Small intestine (tissue), 16 donors: ENCODE data around the gene GCLM. TPM values are rescaled to one million over a fixed set of nuclear protein-coding genes. Genes with fewer than 3 reads are reported as not detected.
"Not testable (repeated sequence)": the region's sequence is repeated elsewhere in the genome, so short reads cannot be mapped to it uniquely, and the experiment has no call there.

Source experiments
- DNase-seq, 2 donors: peaks; one replicate each; pipeline versions ENCODE4 v3.0.0 to v3.0.0-alpha.2; 2013
- FAIRE-seq: peaks from 2 replicates; lab custom pipeline; 2012; peaks lifted over from hg19 to GRCh38; lab: Jason Lieb, UNC
- H3K27ac ChIP-seq, 3 donors: one replicate each; pipeline ENCODE4 v1.5.1; 2013; ENCODE audit warnings: low read length in 2 of 3, mild to moderate bottlenecking in 2 of 3, control low read depth in 1 of 3, inconsistent platforms in 1 of 3, low read depth in 1 of 3, moderate library complexity in 1 of 3
- H3K27me3 ChIP-seq, 3 donors: one replicate each; pipeline ENCODE4 v1.6.1; 2013; ENCODE audit warnings: low read length in 3 of 3, inconsistent platforms in 1 of 3; ENCODE audit not compliant: control insufficient read depth in 3 of 3, insufficient read depth in 3 of 3
- H3K36me3 ChIP-seq, 3 donors: one replicate each; pipeline ENCODE4 v1.6.1; 2013; ENCODE audit warnings: low read length in 3 of 3, inconsistent platforms in 1 of 3, low read depth in 1 of 3, mild to moderate bottlenecking in 1 of 3, moderate library complexity in 1 of 3; ENCODE audit not compliant: control insufficient read depth in 3 of 3, insufficient read depth in 2 of 3
- H3K4me1 ChIP-seq, 3 donors: one replicate each; pipeline ENCODE4 v1.6.1; 2013; ENCODE audit warnings: low read length in 2 of 3, inconsistent platforms in 1 of 3, low read depth in 1 of 3, mild to moderate bottlenecking in 1 of 3, moderate library complexity in 1 of 3; ENCODE audit not compliant: control insufficient read depth in 3 of 3, insufficient read depth in 2 of 3
- H3K4me3 ChIP-seq, 3 donors: one replicate each; pipeline ENCODE4 v1.5.1; 2013; ENCODE audit warnings: low read length in 3 of 3, control low read depth in 1 of 3, inconsistent platforms in 1 of 3, low read depth in 1 of 3, mild to moderate bottlenecking in 1 of 3, moderate library complexity in 1 of 3
- H3K9me3 ChIP-seq, 2 donors: one replicate each; pipeline ENCODE4 v1.6.1; 2013; ENCODE audit warnings: low read depth in 1 of 2, low read length in 1 of 2; ENCODE audit not compliant: control insufficient read depth in 2 of 2, insufficient read depth in 1 of 2
- WGBS, 3 donors: extraction: QIAGEN DNeasy Blood & Tissue Kit; methylation state at CpG; one replicate each; pipeline ENCODE4 v1.1.7; 2013; 5-methylcytosine and 5-hydroxymethylcytosine counted together
- long read RNA-seq, 10 donors: transcript quantifications; one replicate each; lab custom pipeline, GENCODE V29; 2026
- polyA plus RNA-seq, 4 donors: library from polyadenylated mRNA; stranded (reverse) in 3 of 4; unstranded in 1 of 4; fragments of 200-250 nt in 3 of 4; fragments of 120-200 nt in 1 of 4; gene quantifications; one replicate each; pipeline versions ENCODE4 v1.2.1 to v1.2.3, GENCODE V29; 2013
- donor health status: healthy with polysubstance abuse.
- donor health status: control.
- donor health status: control.
- donor health status: Bipolar disorder and iron deficiency.
- donor health status: healthy.

The GCLM gene, protein sequence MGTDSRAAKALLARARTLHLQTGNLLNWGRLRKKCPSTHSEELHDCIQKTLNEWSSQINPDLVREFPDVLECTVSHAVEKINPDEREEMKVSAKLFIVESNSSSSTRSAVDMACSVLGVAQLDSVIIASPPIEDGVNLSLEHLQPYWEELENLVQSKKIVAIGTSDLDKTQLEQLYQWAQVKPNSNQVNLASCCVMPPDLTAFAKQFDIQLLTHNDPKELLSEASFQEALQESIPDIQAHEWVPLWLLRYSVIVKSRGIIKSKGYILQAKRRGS
- 10 to 100 TPM in 3 of 4 donors, 1 to 10 TPM in 1; 8.8 to 62.6 (median 33.1) TPM for polyA plus RNA-seq
- long read RNA-seq, donor 1: 0 reads
- long read RNA-seq, donor 2, full-length matches to known transcripts: 2 of 2 reads
- long read RNA-seq, donor 2, partial matches to known transcripts: 0 of 2 reads
- long read RNA-seq, donor 2, other reads (novel, unspliced or antisense): 0 of 2 reads
- long read RNA-seq, donor 3, full-length matches to known transcripts: 5 of 5 reads
- long read RNA-seq, donor 3, partial matches to known transcripts: 0 of 5 reads
- long read RNA-seq, donor 3, other reads (novel, unspliced or antisense): 0 of 5 reads
- long read RNA-seq, donor 4: 0 reads
- long read RNA-seq, donor 5: 0 reads
- long read RNA-seq, donor 6, full-length matches to known transcripts: 4 of 4 reads
- long read RNA-seq, donor 6, partial matches to known transcripts: 0 of 4 reads
- long read RNA-seq, donor 6, other reads (novel, unspliced or antisense): 0 of 4 reads
- long read RNA-seq, donor 7: 0 reads
- long read RNA-seq, donor 8: 0 reads
- long read RNA-seq, donor 9, full-length matches to known transcripts: 3 of 3 reads
- long read RNA-seq, donor 9, partial matches to known transcripts: 0 of 3 reads
- long read RNA-seq, donor 9, other reads (novel, unspliced or antisense): 0 of 3 reads
- long read RNA-seq, donor 10, full-length matches to known transcripts: 8 of 8 reads
- long read RNA-seq, donor 10, partial matches to known transcripts: 0 of 8 reads
- long read RNA-seq, donor 10, other reads (novel, unspliced or antisense): 0 of 8 reads

DNA sequence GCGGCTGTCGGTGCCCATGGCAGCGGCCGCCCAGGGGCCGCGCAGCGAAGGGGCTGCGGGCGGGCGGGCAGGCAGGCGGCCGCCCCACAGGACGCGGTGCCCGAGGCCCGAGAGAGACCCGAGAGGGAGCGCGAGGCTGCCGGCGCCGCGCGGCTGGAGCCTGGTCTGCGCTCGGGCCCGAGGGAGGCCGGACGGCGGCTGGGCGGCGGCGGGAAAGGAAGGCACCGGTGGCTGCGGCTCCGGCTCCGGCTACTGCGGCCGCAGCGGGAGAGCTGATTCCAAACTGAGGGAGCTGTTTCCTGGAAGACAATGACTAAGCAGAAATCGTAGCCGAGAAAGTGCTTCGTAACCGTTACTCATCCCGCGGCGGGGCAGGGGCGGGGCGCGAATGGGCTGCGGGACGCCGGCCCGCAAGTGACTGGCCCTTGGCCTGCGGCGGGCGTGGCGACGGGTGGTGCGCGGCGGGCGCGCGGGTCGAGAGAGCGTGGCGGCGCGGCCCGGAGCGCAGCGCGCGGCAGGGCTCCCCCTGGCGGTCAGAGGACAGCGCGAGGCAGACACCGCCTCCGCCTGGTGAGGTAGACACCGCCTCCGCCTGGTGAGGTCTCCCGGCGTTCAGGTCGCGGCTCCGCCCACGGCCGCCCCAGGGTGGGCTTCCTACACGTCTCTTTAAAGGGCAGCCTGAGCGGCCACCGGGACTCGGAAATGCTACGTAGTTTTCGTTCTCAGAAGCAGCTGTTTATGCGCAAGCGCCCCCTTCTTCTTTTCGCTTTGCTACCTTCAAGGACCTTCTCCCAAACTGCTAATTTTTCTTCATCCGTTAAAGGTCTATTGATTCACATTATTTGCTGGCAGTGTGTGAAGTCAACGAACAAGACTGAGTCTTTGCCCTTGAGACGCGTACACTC, at the start of gene GCLM:
Gene GCLM, minus strand, starts transcription at position 285 of the 905 bp plus-strand sequence. Its CDS starts 267 bp downstream, at position 18.
- no peak for FAIRE-seq
- Histone ChIP-seq H3K36me3 (no peaks in the 10 kb centered on the region), H3K27me3 (no peaks in the 10 kb centered on the region), H3K4me1 (peaks cover 0 to 5% (median 0%) of the 10 kb centered on the region in 3 donors), H3K4me3 (peak within 1 kb of the TSS; percentile 63 to 99 (median 96)), H3K9me3 (no peaks in the 10 kb centered on the region), H3K27ac (peak within 1 kb of the TSS; percentile 56 to 94 (median 90))
- 0 to 1% (median 1%) methylated on average over 87 to 102 of the region's 102 CpGs for WGBS, 3 donors
- DNase-seq: peak; percentile 93 to 96

DNA sequence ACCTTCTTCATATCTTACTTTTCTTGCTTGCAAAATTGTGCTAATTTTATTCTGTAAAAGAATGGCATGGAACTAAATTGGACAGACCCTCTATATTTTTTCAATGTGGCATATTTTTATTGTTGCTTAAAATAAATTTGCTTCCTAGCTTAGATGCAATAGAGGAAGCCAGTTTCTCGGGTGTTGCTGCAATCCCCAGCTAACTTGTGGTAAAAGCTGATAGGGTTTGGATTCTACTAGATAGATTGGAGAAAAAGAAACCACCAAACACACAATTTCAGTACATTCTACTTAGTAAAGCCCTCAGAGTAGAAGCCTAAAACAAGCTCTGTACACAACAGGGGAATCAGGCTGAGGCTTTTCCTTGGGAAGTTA, 49.5 kb upstream of the GCLM start:
- Histone ChIP-seq H3K4me1 (peaks cover 0 to under 1% (median 0%) of the 10 kb centered on the region in 3 donors), H3K36me3 (no peaks in the 10 kb centered on the region), H3K27me3 (no peaks in the 10 kb centered on the region), H3K4me3 (no peak overlapping the region), H3K27ac (no peak overlapping the region), H3K9me3 (peaks cover 0 to 7% of the 10 kb centered on the region in 2 donors)
- FAIRE-seq: no peak
- 59 to 83% (median 64%) methylated on average over 1 of the region's 1 CpG for WGBS, 3 donors
- DNase-seq: no peak

DNA sequence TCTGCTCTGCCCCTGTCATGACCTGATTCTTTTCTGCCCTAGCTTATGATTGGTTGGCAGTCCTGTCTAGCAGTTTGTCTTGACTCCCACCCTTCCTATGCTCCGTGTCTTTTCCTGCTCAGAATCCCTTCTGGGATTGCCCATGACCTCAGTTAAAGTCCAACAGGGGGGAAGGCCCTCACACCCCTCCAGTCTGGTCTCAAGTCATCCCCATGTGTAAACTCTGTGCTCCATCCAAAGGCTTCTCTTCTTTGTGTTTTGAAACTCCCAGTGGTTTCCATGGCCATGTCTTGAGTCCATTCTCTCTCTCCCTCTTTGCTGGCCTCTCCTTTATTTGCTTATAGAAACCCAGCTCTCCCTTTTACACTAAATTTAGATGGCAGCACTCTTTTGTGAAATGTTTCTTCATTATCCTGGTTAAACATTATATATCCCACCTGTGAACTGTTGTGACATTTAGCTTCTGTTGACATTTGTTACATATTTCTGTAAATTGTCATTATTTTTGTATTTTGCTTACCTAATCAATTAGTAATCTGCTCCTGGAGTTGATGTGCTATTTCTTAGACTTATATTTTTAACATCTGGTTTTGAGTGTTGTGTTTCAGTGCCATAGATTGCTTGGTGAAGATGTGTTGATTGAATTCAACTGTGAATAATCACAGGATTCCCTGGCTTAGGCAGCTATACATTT, 48.9 kb upstream of the GCLM start:
- H3K36me3 ChIP-seq: no peaks in the 10 kb centered on the region
- peaks cover 0 to 7% of the 10 kb centered on the region in 2 donors for H3K9me3 ChIP-seq
- H3K4me3 ChIP-seq: no peak overlapping the region
- WGBS, 3 donors: 68 to 77% (median 72%) methylated on average over 1 of the region's 1 CpG
- no peak for DNase-seq
- no peak overlapping the region for H3K27ac ChIP-seq
- no peaks in the 10 kb centered on the region for H3K4me1 ChIP-seq
- no peaks in the 10 kb centered on the region for H3K27me3 ChIP-seq
- no peak for FAIRE-seq

DNA sequence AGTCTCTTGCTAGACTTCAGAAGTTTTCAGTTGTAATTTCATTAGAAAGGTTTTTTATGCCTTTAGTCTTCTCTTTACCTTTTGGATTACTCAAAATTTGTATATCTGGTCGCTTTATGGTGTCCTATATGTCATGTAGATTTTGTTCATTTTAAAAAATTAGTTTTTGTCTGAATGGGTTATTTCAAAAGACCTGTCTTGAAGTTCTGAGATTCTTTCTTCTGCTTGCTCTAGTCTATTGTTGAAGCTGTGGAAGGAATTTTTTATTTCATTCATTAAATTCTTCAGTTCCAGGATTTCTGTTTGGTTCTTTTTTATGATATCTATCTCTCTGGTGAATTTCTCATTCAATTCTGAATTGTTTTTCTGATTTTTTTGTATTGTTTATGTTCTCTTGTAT, 46.5 kb upstream of the GCLM start:
- no peaks in the 10 kb centered on the region for H3K36me3 ChIP-seq
- no peak for FAIRE-seq
- 47 to 57% (median 53%) methylated on average over 1 of the region's 1 CpG for WGBS, 3 donors
- H3K4me3 ChIP-seq: no peak overlapping the region
- no peaks in the 10 kb centered on the region for H3K4me1 ChIP-seq
- peaks cover 0 to 14% of the 10 kb centered on the region in 2 donors for H3K9me3 ChIP-seq
- no peak overlapping the region for H3K27ac ChIP-seq
- no peaks in the 10 kb centered on the region for H3K27me3 ChIP-seq
- DNase-seq: no peak

DNA sequence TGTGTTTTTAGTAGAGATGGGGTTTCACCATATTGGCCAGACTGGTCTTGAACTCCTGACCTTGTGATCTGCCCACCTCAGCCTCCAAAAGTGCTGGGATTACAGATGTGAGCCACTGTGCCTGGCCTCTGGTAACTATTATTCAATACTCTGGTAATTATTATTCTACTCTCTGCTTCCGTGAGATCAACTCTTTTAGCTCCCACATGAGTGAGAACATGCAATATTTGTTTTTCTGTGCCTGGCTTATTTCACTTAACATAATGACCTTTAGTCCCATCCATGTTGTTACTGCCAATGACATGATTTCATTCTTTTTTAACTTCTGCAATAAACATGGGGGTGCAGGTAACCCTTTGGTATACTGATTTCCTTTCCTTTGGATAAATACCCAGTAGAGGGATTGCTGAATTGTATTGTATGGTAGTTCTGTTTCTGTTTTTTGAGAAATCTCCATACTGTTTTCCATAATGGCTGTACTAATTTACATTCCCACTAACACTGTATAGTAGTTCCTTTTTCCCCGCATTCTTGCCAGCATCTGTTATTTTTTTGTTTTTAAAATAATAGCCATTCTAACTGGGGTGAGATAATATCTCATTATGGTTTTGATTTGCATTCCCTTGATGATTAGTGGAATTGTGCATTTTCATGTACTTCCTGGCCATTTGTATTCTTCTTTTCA, 37.9 kb upstream of the GCLM start:
- FAIRE-seq, H3K27ac ChIP-seq, H3K4me3 ChIP-seq: not testable (repeated sequence)

DNA sequence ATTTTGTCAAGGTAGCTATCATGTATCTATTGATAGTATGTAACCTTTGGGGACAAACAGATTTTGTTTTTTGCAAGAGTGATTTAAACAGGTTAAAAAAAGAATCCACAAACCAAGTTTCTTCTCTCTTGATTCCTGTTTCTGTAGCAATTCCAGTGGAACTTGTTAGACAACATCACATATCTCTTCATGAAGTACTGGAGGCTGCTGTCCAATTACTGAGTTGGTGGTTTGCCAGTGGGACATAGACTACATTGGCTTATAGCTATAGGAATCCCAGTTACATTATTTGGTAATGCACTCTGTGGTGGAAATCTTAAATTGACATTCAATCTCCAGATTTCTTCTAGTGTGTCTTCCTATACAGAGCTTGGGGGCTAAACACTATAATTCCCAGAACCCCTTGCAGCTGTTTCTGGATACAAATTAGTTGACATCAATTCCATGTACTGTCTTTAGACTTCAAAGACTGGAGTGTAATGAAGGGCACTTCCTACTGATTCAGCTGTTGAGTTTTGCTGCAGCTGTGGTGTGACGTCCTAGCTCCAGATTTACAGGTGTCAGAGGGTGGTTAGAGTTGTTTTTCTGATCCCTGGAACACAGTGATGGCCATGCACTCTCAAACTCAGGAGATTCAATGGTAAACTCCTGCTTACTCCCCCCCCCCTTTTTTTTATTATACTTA, 29.4 kb upstream of the GCLM start:
- no peaks in the 10 kb centered on the region for H3K27me3 ChIP-seq
- H3K27ac ChIP-seq: no peak overlapping the region
- no peaks in the 10 kb centered on the region for H3K4me1 ChIP-seq
- DNase-seq (no peak), FAIRE-seq (no peak)
- WGBS, 3 donors: 48 to 66% (median 48%) methylated on average over 1 of the region's 1 CpG
- H3K4me3 ChIP-seq: no peak overlapping the region
- no peaks in the 10 kb centered on the region for H3K9me3 ChIP-seq
- no peaks in the 10 kb centered on the region for H3K36me3 ChIP-seq

More for the DNA sequence above, 37.9 kb upstream of the GCLM start:
- H3K27me3 ChIP-seq, H3K4me1 ChIP-seq, DNase-seq, H3K36me3 ChIP-seq: not testable (repeated sequence)
- peaks cover 0 to 14% of the 10 kb centered on the region in 2 donors for H3K9me3 ChIP-seq
- WGBS, 3 donors: 55 to 76% (median 61%) methylated on average over 2 of the region's 2 CpGs

DNA sequence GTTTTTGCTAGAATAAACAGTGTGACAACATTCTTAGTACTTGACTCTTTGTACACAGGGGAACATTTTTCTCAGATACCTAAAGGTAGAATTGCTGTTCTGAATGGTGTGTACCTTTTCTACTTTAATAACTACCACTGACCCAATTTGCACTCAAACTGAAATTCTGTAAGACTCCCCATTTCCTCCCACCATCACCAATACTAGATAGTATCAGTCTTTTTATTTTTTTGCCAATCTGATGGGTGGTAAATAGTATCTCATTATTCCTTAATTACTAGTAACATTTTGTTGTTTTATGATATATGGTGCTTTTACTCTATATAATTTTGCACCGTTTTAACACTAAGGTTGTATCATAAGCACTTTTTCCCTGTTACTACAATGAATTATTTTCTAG, 28.8 kb upstream of the GCLM start:
- no peak overlapping the region for H3K4me3 ChIP-seq
- no peak for FAIRE-seq
- no peak overlapping the region for H3K27ac ChIP-seq
- no peaks in the 10 kb centered on the region for H3K27me3 ChIP-seq
- 76 to 90% (median 86%) methylated on average over 1 of the region's 1 CpG for WGBS, 3 donors
- DNase-seq: no peak
- no peaks in the 10 kb centered on the region for H3K9me3 ChIP-seq
- H3K4me1 ChIP-seq: no peaks in the 10 kb centered on the region
- H3K36me3 ChIP-seq: no peaks in the 10 kb centered on the region
